DMS53 treated with DMSO at 0.1 percent for 48 hours (cell line): ENCODE results near the gene OAS2.
A peak's percentile ranks its signal among the peaks of the same experiment; 100 is the strongest.

Source experiments
- DNase-seq: peaks from one replicate; lab custom pipeline; 2025; ENCODE audit not compliant: unreplicated experiment; lab: John Stamatoyannopoulos, UW

Gene OAS2

GRCh38 chr12:112978163-112979040, at the start of gene OAS2:
TSS of gene OAS2 (plus strand) at chr12:112978519. CDS start at chr12:112978609, 90 bp downstream.
- no peak for DNase-seq

- no peak for DNase-seq
Measured at GRCh38 chr12:112928978-112929377, 49.3 kb upstream of the OAS2 start.

GRCh38 chr12:112929715-112930114, 48.6 kb upstream of the OAS2 start:
- no peak for DNase-seq

- DNase-seq = no peak
Measured at GRCh38 chr12:112930350-112930749, 48.0 kb upstream of the OAS2 start.

GRCh38 chr12:112932485-112933128, 45.7 kb upstream of the OAS2 start:
- DNase-seq = no peak

GRCh38 chr12:112933129-112933505, 45.2 kb upstream of the OAS2 start:
- DNase-seq = no peak

GRCh38 chr12:112936264-112936663, 42.1 kb upstream of the OAS2 start:
- DNase-seq = no peak

GRCh38 chr12:112936927-112937326, 41.4 kb upstream of the OAS2 start:
- DNase-seq = no peak

- DNase-seq = peak; percentile 87
Measured at GRCh38 chr12:112937741-112938719, 40.3 kb upstream of the OAS2 start, which contains the start of gene OAS3. TSS of gene OAS3 (plus strand) at chr12:112938474. CDS start at chr12:112938531, 57 bp downstream.

GRCh38 chr12:112938751-112939150, 39.6 kb upstream of the OAS2 start:
- peak; percentile 9 for DNase-seq

- DNase-seq = no peak
Measured at GRCh38 chr12:112939761-112940381, 38.4 kb upstream of the OAS2 start.

GRCh38 chr12:112941528-112942335, 36.6 kb upstream of the OAS2 start:
- DNase-seq = no peak

GRCh38 chr12:112942572-112942971, 35.7 kb upstream of the OAS2 start:
- DNase-seq = no peak

GRCh38 chr12:112944024-112944690, 34.2 kb upstream of the OAS2 start:
- DNase-seq = no peak

- DNase-seq = no peak
Measured at GRCh38 chr12:112945515-112945914, 32.8 kb upstream of the OAS2 start.

GRCh38 chr12:112946236-112947000, 31.9 kb upstream of the OAS2 start:
- no peak for DNase-seq

GRCh38 chr12:112947314-112947713, 31.0 kb upstream of the OAS2 start:
- no peak for DNase-seq

- no peak for DNase-seq
Measured at GRCh38 chr12:112947761-112948160, 30.6 kb upstream of the OAS2 start.

GRCh38 chr12:112948806-112949205, 29.5 kb upstream of the OAS2 start:
- no peak for DNase-seq
